Measurements from ENCODE around the gene GXYLT2.

GRCh38 chr3:72959336-72959735 lies 71.5 kb downstream of the GXYLT2 start:
- TF ChIP-seq EZH2 (IDR thresholded peaks at IDR 0.05; ENCODE audit: borderline replicate concordance, insufficient read depth, low read depth, low read length, poor library complexity, severe bottlenecking) (no peak), CTCF (IDR thresholded peaks at IDR 0.05) (no peak)

All from B cell (primary cell).